HG02970 (cell line): ENCODE data around the gene ROPN1B.
"Not testable (repeated sequence)": the region's sequence is repeated elsewhere in the genome, so short reads cannot be mapped to it uniquely, and the experiment has no call there.

Source experiments
- ATAC-seq: cut with Tn5 transposase; IDR thresholded peaks from one replicate; pipeline ENCODE4 v1.9.1; 2021; ENCODE audit warnings: mild to moderate bottlenecking, moderate library complexity, moderate number of reproducible peaks; ENCODE audit not compliant: unreplicated experiment, low FRiP score

ROPN1B gene

GRCh38 chr3:125957674-125958510 is 11.1 kb upstream of the ROPN1B start:
- no peak for ATAC-seq

- ATAC-seq: no peak
Observed at GRCh38 chr3:125958511-125959316, 10.3 kb upstream of the ROPN1B start.

GRCh38 chr3:125959317-125960065 is 9.5 kb upstream of the ROPN1B start:
- no peak for ATAC-seq

- no peak for ATAC-seq
Observed at GRCh38 chr3:125960066-125960424, 8.9 kb upstream of the ROPN1B start.

GRCh38 chr3:125960456-125961288 is 8.3 kb upstream of the ROPN1B start:
- no peak for ATAC-seq

- no peak for ATAC-seq
Observed at GRCh38 chr3:125961289-125961589, 7.7 kb upstream of the ROPN1B start.

- not testable (repeated sequence) for ATAC-seq
Observed at GRCh38 chr3:125963834-125964233, 5.1 kb upstream of the ROPN1B start.

- no peak for ATAC-seq
Observed at GRCh38 chr3:125965505-125965904, 3.5 kb upstream of the ROPN1B start.

GRCh38 chr3:125967156-125967555 is 1.8 kb upstream of the ROPN1B start:
- ATAC-seq: no peak

- ATAC-seq: not testable (repeated sequence)
Observed at GRCh38 chr3:125968121-125968520, 857 bp upstream of the ROPN1B start.

GRCh38 chr3:125971997-125972944 is 3.3 kb downstream of the ROPN1B start:
- not testable (repeated sequence) for ATAC-seq

- ATAC-seq: not testable (repeated sequence)
Observed at GRCh38 chr3:125975245-125976002, 6.4 kb downstream of the ROPN1B start.

GRCh38 chr3:125976003-125976390 is 7.0 kb downstream of the ROPN1B start:
- ATAC-seq: not testable (repeated sequence)

GRCh38 chr3:125977104-125977503 is 8.1 kb downstream of the ROPN1B start:
- not testable (repeated sequence) for ATAC-seq

- ATAC-seq: not testable (repeated sequence)
Observed at GRCh38 chr3:125984951-125985350, 16.0 kb downstream of the ROPN1B start.

- ATAC-seq: no peak
Observed at GRCh38 chr3:125990253-125990970, 21.4 kb downstream of the ROPN1B start.

- ATAC-seq: not testable (repeated sequence)
Observed at GRCh38 chr3:125996751-125997150, 27.8 kb downstream of the ROPN1B start.

GRCh38 chr3:126002189-126002588 is 33.2 kb downstream of the ROPN1B start:
- no peak for ATAC-seq
